GM21360 (cell line): ENCODE data around the gene AOAH.

ENCODE experiments used
- ATAC-seq: cut with Tn5 transposase; IDR thresholded peaks from one replicate; pipeline ENCODE4 v1.9.1; 2021; ENCODE audit warnings: mild to moderate bottlenecking, moderate library complexity; ENCODE audit not compliant: unreplicated experiment

Gene AOAH

GRCh38 chr7:36565792-36566356 lies 158.4 kb downstream of the AOAH start:
- ATAC-seq: no peak

GRCh38 chr7:36564489-36564888 lies 159.8 kb downstream of the AOAH start:
- ATAC-seq: no peak

DNA sequence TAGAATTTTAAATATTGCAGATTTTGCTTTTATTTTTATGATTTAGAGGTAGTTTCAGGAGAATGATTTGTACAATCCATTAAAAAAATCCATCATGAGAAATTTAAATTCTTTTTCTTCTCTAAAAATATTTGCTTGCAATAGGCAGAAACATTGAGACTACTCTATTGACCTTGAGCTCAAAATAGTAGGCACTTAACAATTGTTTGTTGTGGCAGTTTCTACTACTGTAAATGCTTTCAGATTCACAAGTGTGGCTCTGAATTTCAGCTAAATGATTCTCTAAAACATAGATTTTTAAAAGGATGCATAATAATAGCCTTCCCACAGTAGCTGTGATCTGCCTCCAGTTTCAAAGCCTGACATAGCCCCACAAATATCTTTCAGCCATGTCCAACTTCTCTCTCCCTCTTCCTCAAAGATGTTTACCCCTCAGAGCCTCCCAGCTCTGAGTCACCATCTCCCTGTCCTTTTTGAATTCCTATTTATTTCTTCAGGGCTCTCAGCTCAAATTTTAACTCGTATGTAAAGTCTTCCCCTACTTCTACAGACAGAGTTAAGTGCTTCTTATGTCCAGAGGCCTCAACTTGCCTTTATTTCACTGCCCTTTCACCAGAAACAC lies 160.5 kb downstream of the AOAH start:
- no peak for ATAC-seq

- ATAC-seq: no peak
Observed at GRCh38 chr7:36562121-36562520, 162.2 kb downstream of the AOAH start.

DNA sequence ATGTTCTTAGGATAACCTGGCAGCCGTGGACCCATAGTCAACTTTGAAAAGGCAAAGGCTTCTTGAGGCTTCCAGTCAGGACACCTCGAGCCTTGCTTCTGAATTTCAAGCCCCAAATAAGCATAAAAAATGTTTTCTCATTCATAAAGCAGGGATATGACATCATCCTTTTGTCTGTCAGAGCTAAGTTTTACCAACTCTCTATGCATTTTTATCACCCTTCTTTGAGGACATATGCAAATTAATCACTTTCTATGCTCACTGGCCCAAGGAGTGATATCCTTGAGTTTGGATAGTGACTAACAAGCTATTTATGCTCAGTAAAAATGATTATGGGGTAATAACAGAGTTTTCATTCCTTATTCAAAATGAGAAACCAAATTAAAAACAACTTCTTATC lies 175.3 kb downstream of the AOAH start:
- no peak for ATAC-seq

- ATAC-seq: no peak
Observed at GRCh38 chr7:36547416-36547815, 176.9 kb downstream of the AOAH start.

DNA sequence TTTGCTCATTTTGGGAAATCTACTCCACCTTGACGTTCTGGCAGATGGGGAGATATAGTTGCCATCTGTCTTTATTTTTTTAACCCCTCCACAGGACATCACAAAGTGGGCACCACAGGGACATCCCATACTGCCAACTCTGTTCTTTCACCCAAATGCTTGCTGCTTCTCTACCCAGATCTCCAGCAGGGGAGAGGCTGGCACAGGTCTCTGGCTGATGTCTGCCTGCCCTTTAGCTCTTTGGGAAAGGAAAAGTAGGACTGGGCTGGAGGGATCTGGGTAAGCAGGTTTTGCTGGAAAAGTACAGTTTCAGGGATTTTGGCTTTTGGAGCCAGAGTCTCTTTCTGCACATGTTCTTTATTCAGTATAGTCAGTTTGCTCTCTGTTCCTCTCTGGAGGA lies 178.0 kb downstream of the AOAH start:
- ATAC-seq: no peak

DNA sequence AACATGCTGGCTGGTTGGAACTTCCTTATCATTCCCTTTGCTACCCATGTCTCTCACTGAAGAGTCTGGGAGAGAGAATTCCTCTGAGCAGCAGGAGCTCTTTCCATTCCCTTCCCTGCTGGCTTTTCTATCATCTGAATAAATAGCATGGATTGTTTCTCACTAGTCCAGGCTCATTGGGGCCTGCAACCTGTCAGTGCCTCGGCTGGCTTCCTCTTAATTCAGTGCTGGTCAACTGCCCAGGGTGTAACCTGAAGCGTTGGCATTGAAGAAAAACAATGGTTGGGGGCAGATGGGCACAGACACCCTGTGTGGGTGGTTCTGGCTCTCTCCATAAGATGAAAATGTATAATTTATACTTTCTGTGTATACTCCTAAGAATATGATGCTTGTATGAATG lies 179.0 kb downstream of the AOAH start:
- no peak for ATAC-seq

GRCh38 chr7:36538126-36538525 lies 186.2 kb downstream of the AOAH start:
- ATAC-seq: no peak

GRCh38 chr7:36535866-36536664 lies 188.2 kb downstream of the AOAH start:
- ATAC-seq: no peak

GRCh38 chr7:36533717-36534116 lies 190.6 kb downstream of the AOAH start:
- no peak for ATAC-seq

DNA sequence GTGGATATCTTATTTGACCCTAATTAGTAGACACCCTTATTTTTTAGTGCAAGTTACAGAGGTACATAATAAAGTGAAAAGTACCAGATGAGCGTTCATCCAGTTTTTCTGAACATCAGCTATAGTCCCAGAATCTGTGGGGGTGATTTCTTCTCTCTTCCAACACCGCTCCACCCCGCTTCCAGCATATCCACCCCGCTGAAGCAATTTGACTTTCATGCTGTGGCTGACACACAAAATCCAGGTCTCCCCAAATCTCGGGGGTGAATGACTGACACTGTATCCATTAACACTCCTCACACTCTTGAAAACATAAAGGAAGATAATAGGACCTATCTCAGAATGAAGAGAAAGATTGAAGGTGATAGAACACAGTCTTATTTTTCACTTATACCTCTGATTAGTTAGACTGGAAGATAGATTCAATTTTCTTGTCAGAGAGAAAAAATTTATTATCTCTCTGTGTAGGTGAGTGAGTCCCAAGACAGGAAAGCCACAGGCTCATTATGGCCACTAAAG lies 191.3 kb downstream of the AOAH start:
- ATAC-seq: no peak

DNA sequence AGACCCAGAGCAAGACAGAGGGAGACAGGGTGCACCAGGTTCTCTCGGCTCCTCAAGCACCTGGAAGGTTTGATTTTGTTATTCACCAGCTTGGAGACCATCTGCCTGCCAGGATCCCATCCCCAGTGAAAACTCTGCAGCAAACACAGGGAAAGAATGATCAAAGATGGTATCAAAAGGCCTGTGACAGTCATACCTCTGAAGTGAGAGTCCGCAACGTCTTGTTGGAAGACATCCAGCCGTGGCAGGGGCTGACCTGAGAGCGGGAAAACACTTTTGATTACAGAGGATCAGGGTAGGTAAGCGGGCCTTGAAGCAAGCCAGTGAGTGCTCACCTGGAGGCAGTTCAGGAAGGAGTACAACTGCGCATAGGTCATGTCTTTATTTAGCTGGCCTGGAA lies 192.3 kb downstream of the AOAH start:
- ATAC-seq: no peak

GRCh38 chr7:36530456-36530855 lies 193.8 kb downstream of the AOAH start:
- ATAC-seq: no peak

GRCh38 chr7:36527549-36527913 lies 196.8 kb downstream of the AOAH start:
- ATAC-seq: no peak

DNA sequence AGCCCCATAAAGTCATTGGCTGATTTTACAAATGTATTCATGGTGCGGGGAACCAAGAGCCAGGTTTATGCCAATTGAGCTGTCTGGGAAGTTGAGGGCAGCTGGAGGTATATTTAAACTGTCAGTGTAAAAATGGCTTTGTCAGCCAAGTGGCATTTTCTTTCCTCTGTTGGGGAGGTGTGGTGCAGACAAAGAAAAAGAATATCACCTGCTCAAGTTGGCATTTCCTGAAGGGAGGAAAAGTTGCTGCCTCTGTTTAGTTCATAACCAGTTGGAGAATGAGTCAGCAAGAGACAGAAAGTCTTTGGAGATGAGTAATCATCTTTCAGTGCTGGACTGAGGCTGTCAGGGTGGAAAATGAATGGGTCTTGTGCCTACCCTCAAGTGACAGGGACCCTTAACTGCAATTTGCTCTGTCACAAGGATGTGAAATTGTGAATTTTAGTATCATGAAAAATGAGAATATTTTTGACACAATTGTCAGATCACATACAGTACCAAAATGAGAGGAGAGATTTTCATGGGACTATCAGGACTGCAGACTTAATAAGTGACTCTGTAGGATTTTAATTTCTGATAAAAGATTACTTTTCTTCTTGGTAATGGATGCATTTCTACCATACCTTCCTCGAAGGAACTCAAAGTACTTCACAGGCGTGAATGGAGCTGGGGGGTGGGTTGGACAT lies 197.3 kb downstream of the AOAH start:
- peak; percentile 89 for ATAC-seq

- no peak for ATAC-seq
Observed at GRCh38 chr7:36523371-36524101, 200.8 kb downstream of the AOAH start.

DNA sequence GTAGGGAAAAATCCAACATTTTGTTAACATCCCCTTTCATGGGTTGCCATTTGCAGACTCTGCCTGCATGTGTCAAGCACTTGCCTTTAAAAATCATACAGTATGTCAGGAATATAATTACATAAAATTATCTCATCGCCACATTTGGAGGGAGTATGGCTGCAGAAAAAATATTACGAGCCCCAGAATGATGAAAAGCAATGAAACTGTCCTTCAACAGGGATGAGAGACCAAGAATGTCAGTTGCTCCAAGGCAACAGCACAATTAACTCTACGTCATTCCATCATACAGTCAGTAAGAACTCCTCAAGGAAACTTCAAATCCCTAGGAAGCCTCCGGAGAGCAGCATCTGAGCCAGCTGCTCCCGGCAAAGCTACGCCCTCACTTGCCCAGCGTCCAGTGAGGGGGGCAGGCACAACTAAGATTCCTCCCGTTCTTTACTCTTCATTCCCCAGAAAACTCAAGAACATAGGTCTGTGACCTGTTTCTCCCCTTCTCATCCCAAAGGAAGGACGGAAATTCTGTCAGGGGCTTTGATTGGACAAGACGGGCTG lies 201.8 kb downstream of the AOAH start:
- ATAC-seq: no peak

DNA sequence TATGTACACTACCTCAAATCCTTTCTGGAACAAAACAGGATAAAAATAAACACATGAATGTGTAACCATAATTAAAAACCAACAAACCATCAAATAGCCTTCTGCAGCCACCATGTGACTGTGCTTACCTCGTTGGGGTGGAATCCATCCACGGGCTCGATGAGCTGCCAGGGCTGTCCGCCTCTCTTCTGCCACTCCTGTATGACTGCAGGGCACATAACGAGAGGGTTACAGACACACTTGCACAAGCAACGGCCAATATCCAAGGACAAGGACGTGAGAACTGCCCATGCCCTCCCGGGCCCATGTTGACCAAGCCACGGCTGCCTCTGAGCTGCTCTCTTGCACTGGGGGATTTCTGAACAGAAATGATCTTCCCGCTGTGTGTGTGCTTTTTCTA lies 202.4 kb downstream of the AOAH start:
- ATAC-seq: no peak

DNA sequence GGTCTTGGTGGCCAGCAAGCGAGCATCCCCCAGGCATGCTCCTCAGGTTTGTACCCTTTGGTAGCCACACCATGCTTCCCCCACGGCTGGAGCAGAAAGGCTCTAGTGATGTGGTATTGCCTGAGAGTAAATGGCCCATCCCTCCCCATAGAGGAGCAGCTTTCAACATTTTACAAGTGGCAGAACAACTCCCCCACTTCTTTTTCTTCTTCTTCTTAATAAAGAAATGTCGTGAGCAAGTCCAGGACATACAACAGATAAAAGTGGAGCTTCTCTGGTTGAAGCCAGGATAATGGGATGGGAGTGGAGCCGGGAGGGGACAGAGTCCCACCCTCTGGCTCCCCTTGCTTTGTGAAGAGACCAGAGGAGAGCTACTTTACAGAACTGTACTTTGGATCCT lies 203.2 kb downstream of the AOAH start:
- ATAC-seq: no peak

DNA sequence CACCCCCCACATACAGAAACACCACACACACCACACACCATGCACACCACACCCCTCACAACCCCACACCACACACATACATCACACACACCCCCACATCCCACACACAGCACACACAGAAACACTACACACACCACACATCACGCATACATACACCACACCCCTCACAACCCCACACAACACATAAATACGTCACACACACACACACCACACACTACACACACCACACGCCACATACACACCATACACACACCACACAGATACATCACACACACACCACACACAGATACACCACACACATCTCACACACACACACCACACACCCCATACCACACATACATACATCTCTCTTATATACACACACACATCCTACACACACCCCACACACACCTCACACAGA lies 208.4 kb downstream of the AOAH start:
- ATAC-seq: no peak
